Tibial nerve (tissue), 4 donors: ENCODE measurements around the gene COL4A2. TPM values are rescaled to one million over a fixed set of nuclear protein-coding genes. Genes with fewer than 3 reads are reported as not detected.

Source experiments
- DNase-seq, 2 donors: peaks; one replicate each; pipeline ENCODE4 v3.0.0-alpha.2; 2019; ENCODE audit warnings: low spot score in 2 of 2
- H3K27ac ChIP-seq, 4 donors: fragments of 200-600 bp; sonication (generic) in 3 of 4; one replicate each; pipeline ENCODE4 v1.5.1; 2017 to 2019; ENCODE audit warnings: mild to moderate bottlenecking in 1 of 4
- H3K27me3 ChIP-seq, 2 donors: fragments of 200-600 bp; sonication (generic) in 1 of 2; one replicate each; pipeline versions ENCODE4 v1.5.1 to v1.6.0; 2017 to 2019
- H3K36me3 ChIP-seq, 3 donors: fragments of 200-600 bp; sonication (generic); one replicate each; pipeline ENCODE4 v1.5.1; 2018 to 2019
- H3K4me1 ChIP-seq, 4 donors: fragments of 200-600 bp; sonication (generic) in 3 of 4; one replicate each; pipeline ENCODE4 v1.5.1; 2017 to 2019
- H3K4me3 ChIP-seq, 4 donors: fragments of 200-600 bp; sonication (generic) in 3 of 4; one replicate each; pipeline ENCODE4 v1.5.1; 2017 to 2019; ENCODE audit warnings: mild to moderate bottlenecking in 1 of 4, moderate library complexity in 1 of 4
- H3K9me3 ChIP-seq, 4 donors: fragments of 200-600 bp; sonication (generic) in 3 of 4; one replicate each; pipeline ENCODE4 v1.5.1; 2017 to 2019
- CTCF ChIP-seq, 5 experiments: fragments of 200-600 bp in 3 of 5; fragments of 450-650 bp in 2 of 5; sonication (generic) in 3 of 5; IDR thresholded peaks; one replicate each; pipeline ENCODE4 v1.5.1; 2016 to 2019; ENCODE audit warnings: antibody characterized with exemption in 5 of 5, mild to moderate bottlenecking in 3 of 5, moderate library complexity in 2 of 5
- EP300 ChIP-seq, 2 donors: sonication (generic); formaldehyde crosslinking; IDR thresholded peaks; one replicate each; pipeline ENCODE4 v1.6.1; 2017; ENCODE audit warnings: antibody characterized with exemption in 2 of 2, mild to moderate bottlenecking in 1 of 2
- POLR2A ChIP-seq, 2 donors: fragments of 450-650 bp; IDR thresholded peaks; one replicate each; pipeline ENCODE4 v1.6.1; 2017; ENCODE audit warnings: antibody characterized with exemption in 2 of 2, mild to moderate bottlenecking in 2 of 2, moderate library complexity in 2 of 2
- WGBS, 2 donors: methylation state at CpG; one replicate each; pipeline ENCODE4 v1.1.5; 2018; 5-methylcytosine and 5-hydroxymethylcytosine counted together
- small RNA-seq: library from RNA; depleted of rRNA; stranded (forward); fragments of <200 nt; gene quantifications from one replicate; pipeline ENCODE3, GENCODE V24; 2016
- total RNA-seq, 4 donors: library from RNA; depleted of rRNA; stranded (reverse); fragments of >200 nt; gene quantifications; one replicate each; pipeline ENCODE4 v1.1.0, GENCODE V29; 2016

COL4A2 gene
- total RNA-seq, 4 donors from 2014 or later = 576 to 821 (median 658) TPM

- Histone ChIP-seq H3K27me3 (no peaks in the 10 kb centered on the region), H3K9me3 (no peaks in the 10 kb centered on the region), H3K4me1 (peaks cover 0 to 41% (median 3%) of the 10 kb centered on the region in 4 donors), H3K27ac (peak overlapping the region; percentile 78 to 98 (median 94)), H3K4me3 (peak overlapping the region; percentile 71 to 98 (median 83)), H3K36me3 (peaks cover 0 to 15% (median 0%) of the 10 kb centered on the region in 3 donors)
- DNase-seq = no peak
- TF ChIP-seq EP300 (IDR thresholded peaks at IDR 0.05) (no peak), POLR2A (IDR thresholded peaks at IDR 0.05) (no peak), CTCF (IDR thresholded peaks at IDR 0.05) (no peak)
- 7 to 9% methylated on average over 24 of the region's 24 CpGs for WGBS, 2 donors
Measured at GRCh38 chr13:110562036-110562597, 255.0 kb downstream of the COL4A2 start.

Small RNAs within 50 kb of the gene (small RNA-seq; reads per million reads assigned to genes)
- not detected for gene MIR8073

Other genes starting within 250 kb of the COL4A2 start
- gene COL4A1, start 127 bp upstream of the COL4A2 start, total RNA-seq = 100 to 1,000 TPM; 385 to 583 (median 526) TPM